HG03432 (cell line): ENCODE results near the gene HYCC2.
"Not testable (repeated sequence)": the region's sequence is repeated elsewhere in the genome, so short reads cannot be mapped to it uniquely, and the experiment has no call there.

Experiments used
- ATAC-seq: cut with Tn5 transposase; IDR thresholded peaks from one replicate; pipeline ENCODE4 v1.9.1; 2021; ENCODE audit warnings: mild to moderate bottlenecking, moderate library complexity; ENCODE audit not compliant: unreplicated experiment

Gene HYCC2

GRCh38 chr2:201071479-201072200, at the start of gene HYCC2, which contains the start of gene NDUFB3:
TSS of gene HYCC2 (minus strand) at chr2:201071671. CDS start at chr2:201024009, 47,662 bp downstream.
TSS of gene NDUFB3 (plus strand) at chr2:201072001. CDS start at chr2:201078883, 6,882 bp downstream.
- ATAC-seq = peak; percentile 99

- ATAC-seq = no peak
Observed at GRCh38 chr2:201118961-201119854, 47.7 kb upstream of the HYCC2 start.

- peak; percentile 57 for ATAC-seq
Observed at GRCh38 chr2:201118121-201118960, 46.9 kb upstream of the HYCC2 start.

GRCh38 chr2:201117735-201118094, 46.2 kb upstream of the HYCC2 start:
- ATAC-seq = not testable (repeated sequence)

DNA sequence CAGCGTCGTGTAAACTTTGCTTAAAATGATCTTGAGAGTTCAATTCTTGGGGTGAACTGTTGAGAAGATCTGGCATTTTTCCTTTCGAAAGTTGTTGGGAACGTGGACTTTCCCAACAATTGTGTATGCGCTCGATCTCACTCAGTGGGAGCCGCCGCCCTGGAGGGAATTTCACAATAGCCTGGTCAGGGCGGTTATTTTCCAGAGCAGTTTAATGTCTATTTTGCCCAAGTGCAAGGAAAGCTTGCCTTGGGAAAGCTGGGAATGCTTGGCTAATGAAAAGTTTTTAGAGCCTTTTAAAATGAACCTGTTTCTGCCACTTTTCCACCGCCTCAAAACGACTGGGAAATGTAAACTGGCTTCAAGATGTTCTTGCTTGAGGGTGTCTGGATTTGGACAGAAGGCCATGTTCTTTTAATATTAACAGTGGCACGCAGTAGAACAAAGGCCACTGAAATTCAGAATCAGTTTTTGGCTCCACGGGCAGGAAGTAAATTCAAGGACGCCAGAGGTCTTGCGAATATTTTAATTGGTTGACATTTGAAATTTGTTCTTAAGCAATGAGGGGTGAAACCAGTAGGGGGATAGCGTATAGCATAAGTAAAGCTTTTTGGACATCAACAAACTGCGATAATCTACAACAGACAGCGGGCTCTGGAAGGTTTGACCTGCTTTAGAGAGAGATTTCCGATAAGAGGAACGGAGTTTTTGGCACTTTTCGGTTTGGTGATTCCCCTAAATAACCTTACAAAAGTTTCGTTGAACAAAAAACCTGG, 45.7 kb upstream of the HYCC2 start:
- ATAC-seq = peak; percentile 23

GRCh38 chr2:201116115-201116958, 44.9 kb upstream of the HYCC2 start, which contains the start of gene CFLAR:
TSS of gene CFLAR (plus strand) at chr2:201116164. CDS start at chr2:201129866, 13,702 bp downstream.
- peak; percentile 41 for ATAC-seq

GRCh38 chr2:201114846-201115245, 43.4 kb upstream of the HYCC2 start:
- no peak for ATAC-seq

GRCh38 chr2:201114350-201114749, 42.9 kb upstream of the HYCC2 start:
- no peak for ATAC-seq

DNA sequence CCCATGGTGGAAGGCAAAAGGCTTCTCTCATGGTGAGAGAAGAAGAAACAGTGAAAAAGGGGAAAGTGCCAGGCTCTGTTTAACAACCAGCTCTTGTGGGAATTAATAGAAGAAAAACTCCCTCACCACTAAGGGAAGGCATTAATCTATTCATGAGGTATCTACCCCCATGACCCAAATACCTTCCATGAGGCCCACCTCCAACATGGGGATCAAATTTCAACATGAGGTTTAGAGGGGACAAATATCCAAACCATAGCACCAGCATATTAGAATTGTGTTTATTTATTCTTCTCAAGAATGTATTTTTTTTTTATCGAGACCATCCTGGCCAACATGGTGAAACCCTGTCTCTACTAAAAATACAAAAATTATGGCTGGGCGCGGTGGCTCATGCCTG, 39.6 kb upstream of the HYCC2 start:
- no peak for ATAC-seq

DNA sequence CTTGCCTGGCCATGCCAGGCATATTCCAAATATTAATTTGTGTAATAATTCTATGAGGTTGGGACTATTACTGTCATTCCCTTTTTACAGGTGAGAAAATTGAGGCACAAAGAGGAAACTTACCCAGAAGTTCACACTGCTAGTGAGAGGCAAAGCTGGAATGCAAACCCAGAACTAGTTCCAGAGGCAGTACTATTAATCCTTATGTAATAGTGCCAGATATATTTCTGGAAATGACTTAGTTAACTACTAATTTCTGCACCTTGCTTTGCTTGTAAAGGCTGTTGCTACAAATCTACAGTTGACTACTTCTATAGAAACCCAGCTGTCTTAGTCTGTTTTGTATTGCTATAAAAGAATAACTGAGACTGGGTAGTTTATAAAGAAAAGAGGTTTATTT, 39.1 kb upstream of the HYCC2 start:
- ATAC-seq = no peak

DNA sequence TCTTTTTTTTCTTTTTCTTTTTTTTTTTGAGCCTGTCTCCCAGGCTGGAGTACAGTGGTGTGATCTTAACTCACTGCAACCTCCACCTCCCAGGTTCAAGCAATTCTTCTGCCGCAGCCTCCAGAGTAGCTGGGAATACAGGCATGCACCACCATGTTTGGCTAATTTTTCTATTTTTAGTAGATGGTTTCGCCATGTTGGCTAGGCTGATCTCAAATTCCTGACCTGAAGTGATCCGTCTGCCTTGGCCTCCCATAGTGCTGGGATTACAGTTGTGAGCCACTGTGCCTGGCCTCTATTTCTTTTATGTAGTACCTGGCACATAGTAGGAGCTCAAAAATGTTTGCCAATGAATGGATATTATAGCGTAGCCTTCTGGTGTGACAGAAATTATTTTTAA, 37.7 kb upstream of the HYCC2 start:
- no peak for ATAC-seq

DNA sequence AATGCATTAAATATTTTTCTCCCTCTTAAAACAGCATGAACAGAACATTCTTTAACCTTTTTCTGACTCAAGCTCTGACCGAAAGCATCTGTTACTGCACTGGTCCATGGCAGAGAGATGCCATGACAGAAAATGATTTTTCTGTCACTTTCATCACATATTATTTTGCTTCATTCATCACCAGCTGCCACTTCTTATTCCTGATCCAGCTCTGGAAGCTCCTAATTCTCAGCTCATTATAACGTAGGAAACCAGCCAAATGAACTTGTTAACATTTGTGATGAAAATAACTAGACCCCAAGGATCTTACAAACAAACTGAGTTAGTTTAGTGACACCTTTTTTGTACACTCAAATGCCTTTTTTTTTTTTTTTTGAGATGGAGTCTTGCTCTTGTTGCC, 36.9 kb upstream of the HYCC2 start:
- no peak for ATAC-seq

GRCh38 chr2:201107624-201108023, 36.2 kb upstream of the HYCC2 start:
- ATAC-seq = no peak

GRCh38 chr2:201105759-201106158, 34.3 kb upstream of the HYCC2 start:
- ATAC-seq = no peak

GRCh38 chr2:201100497-201100896, 29.0 kb upstream of the HYCC2 start:
- ATAC-seq = no peak

GRCh38 chr2:201093573-201093972, 22.1 kb upstream of the HYCC2 start:
- no peak for ATAC-seq

- ATAC-seq = no peak
Observed at GRCh38 chr2:201090574-201090973, 19.1 kb upstream of the HYCC2 start.

- no peak for ATAC-seq
Observed at GRCh38 chr2:201084863-201085262, 13.4 kb upstream of the HYCC2 start.

DNA sequence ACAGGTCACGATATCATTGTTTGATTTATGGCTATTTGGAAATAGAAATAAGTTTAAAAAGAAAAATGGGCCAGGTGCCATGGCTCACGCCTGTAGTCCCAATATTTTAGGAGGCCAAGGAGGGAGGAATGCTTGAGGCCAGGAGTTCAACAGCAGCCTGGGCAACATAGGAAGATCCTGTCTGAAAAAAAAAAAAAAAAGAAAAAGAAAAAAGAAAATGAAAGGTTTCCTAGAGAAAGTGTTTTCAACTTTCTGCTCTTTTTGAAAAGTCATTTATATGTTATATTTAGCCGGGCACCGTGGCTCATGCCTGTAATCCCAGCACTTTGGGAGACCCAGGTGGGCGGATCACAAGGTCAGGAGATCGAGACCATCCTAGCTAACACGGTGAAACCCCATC, 3.5 kb upstream of the HYCC2 start:
- ATAC-seq = no peak
